GM23338 (cell line): ENCODE data around the gene LRRC3B. TPM values are rescaled to one million over a fixed set of nuclear protein-coding genes. Genes with fewer than 3 reads are reported as not detected.

Source experiments
- ATAC-seq: fragments of 200-7000 bp; cut with Tn5 transposase; 3 replicates; pipeline ENCODE4 v1.9.1; 2020
- DNase-seq: peaks from one replicate; pipeline ENCODE4 v3.0.0-alpha.2; 2015; ENCODE audit warnings: low spot score
- H2AFZ ChIP-seq: fragments of 200-600 bp; sonication (generic); 2 replicates; pipeline ENCODE4 v1.8.0; 2016; ENCODE audit warnings: antibody characterized with exemption, mild to moderate bottlenecking, moderate library complexity
- H3F3A ChIP-seq: fragments of 200-600 bp; sonication (generic); replicated peaks from 2 replicates; pipeline ENCODE4 v1.8.0; 2017; ENCODE audit warnings: antibody characterized with exemption, mixed run types, low read depth
- H3K27ac ChIP-seq: fragments of 200-600 bp; sonication (generic); 2 replicates; pipeline ENCODE4 v1.6.1; 2016; ENCODE audit warnings: low read depth
- H3K27me3 ChIP-seq: fragments of 200-600 bp; sonication (generic); 2 replicates; pipeline ENCODE4 v1.8.0; 2016; ENCODE audit warnings: mild to moderate bottlenecking, mixed run types, moderate library complexity; ENCODE audit not compliant: insufficient read depth
- H3K36me3 ChIP-seq: fragments of 200-600 bp; sonication (generic); 2 replicates; pipeline ENCODE4 v1.8.0; 2016; ENCODE audit warnings: mild to moderate bottlenecking; ENCODE audit not compliant: insufficient read depth
- H3K4me1 ChIP-seq: fragments of 200-600 bp; sonication (generic); 2 replicates; pipeline ENCODE4 v1.8.0; 2016; ENCODE audit warnings: mild to moderate bottlenecking, moderate library complexity; ENCODE audit not compliant: insufficient read depth
- H3K4me2 ChIP-seq: fragments of 200-600 bp; sonication (generic); 2 replicates; pipeline ENCODE4 v1.7.1; 2017; ENCODE audit warnings: mixed run types
- H3K4me3 ChIP-seq: fragments of 200-600 bp; sonication (generic); 2 replicates; pipeline ENCODE4 v1.6.1; 2016; ENCODE audit warnings: mixed run types
- H3K79me2 ChIP-seq: fragments of 200-600 bp; sonication (generic); replicated peaks from 2 replicates; pipeline ENCODE4 v1.8.0; 2017; ENCODE audit warnings: mild to moderate bottlenecking; ENCODE audit not compliant: insufficient read depth
- H3K9me2 ChIP-seq: fragments of 200-600 bp; sonication (generic); 2 replicates; pipeline ENCODE4 v1.8.0; 2017; ENCODE audit not compliant: insufficient read depth
- H4K20me1 ChIP-seq: fragments of 200-600 bp; sonication (generic); replicated peaks from 2 replicates; pipeline ENCODE4 v1.8.0; 2017; ENCODE audit warnings: mild to moderate bottlenecking; ENCODE audit not compliant: insufficient read depth
- H3K27ac Mint-ChIP-seq: 2 replicates; pipeline ENCODE4 v1.8.0; 2020; ENCODE audit warnings: inconsistent platforms, mild to moderate bottlenecking, moderate library complexity, mixed read lengths
- H3K27me3 Mint-ChIP-seq: 3 replicates; pipeline ENCODE4 v1.8.0; 2022; ENCODE audit warnings: low read depth, mild to moderate bottlenecking, moderate library complexity, mixed read lengths, inconsistent platforms; ENCODE audit not compliant: insufficient read depth, poor library complexity
- H3K36me3 Mint-ChIP-seq: 3 replicates; pipeline ENCODE4 v1.8.0; 2021; ENCODE audit warnings: low read depth, mild to moderate bottlenecking, inconsistent platforms, moderate library complexity, mixed read lengths
- H3K4me1 Mint-ChIP-seq: 3 replicates; pipeline ENCODE4 v1.8.0; 2020; ENCODE audit warnings: mild to moderate bottlenecking, inconsistent platforms, mixed read lengths
- H3K4me3 Mint-ChIP-seq: 3 replicates; pipeline ENCODE4 v1.8.0; 2021; ENCODE audit warnings: moderate library complexity, mild to moderate bottlenecking, inconsistent platforms, mixed read lengths
- H3K9me3 Mint-ChIP-seq: 3 replicates; pipeline ENCODE4 v1.8.0; 2020; ENCODE audit warnings: moderate library complexity, mild to moderate bottlenecking, inconsistent platforms, mixed read lengths
- ETS1 ChIP-seq: IDR thresholded peaks from 2 replicates; pipeline ENCODE4 v1.6.1; 2016; ENCODE audit warnings: antibody characterized with exemption
- EZH2phosphoT487 ChIP-seq: fragments of 200-600 bp; sonication (generic); IDR thresholded peaks from one replicate; pipeline ENCODE4 v1.8.1; 2018; ENCODE audit warnings: antibody characterized with exemption; ENCODE audit not compliant: unreplicated experiment
- POLR2AphosphoS5 ChIP-seq: IDR thresholded peaks from 2 replicates; pipeline ENCODE4 v1.6.1; 2016; ENCODE audit warnings: antibody characterized with exemption, low read depth
- STAT1 ChIP-seq: IDR thresholded peaks from one replicate; pipeline ENCODE4 v1.6.1; 2016; ENCODE audit warnings: antibody characterized with exemption; ENCODE audit not compliant: unreplicated experiment
- ZNF114 ChIP-seq: fragments of 250-450 bp; sonication (Bioruptor Pico); IDR thresholded peaks from 2 replicates; pipeline ENCODE4 v1.5.0; 2020; ENCODE audit warnings: mild to moderate bottlenecking, moderate library complexity
- ZNF331 ChIP-seq: fragments of 250-450 bp; sonication (Bioruptor Pico); IDR thresholded peaks from 2 replicates; pipeline ENCODE4 v1.5.0; 2020; ENCODE audit warnings: low read depth, mild to moderate bottlenecking, moderate library complexity
- ZNF462 ChIP-seq: fragments of 250-450 bp; sonication (Bioruptor Pico); IDR thresholded peaks from 2 replicates; pipeline ENCODE4 v1.5.0; 2020; ENCODE audit warnings: mild to moderate bottlenecking, moderate library complexity
- polyA plus RNA-seq: library from polyadenylated mRNA; unstranded; fragments of >200 nt; fragmentation: Nextera tagmentation; extraction: Ambion mirVana; gene quantifications from 2 replicates; pipeline ENCODE4 v1.2.1, GENCODE V29; 2016
- total RNA-seq: library from RNA; depleted of rRNA; stranded (reverse); fragments of >200 nt; shearing (Covaris generic); gene quantifications from 2 replicates; pipeline ENCODE4 v1.2.3, GENCODE V29; 2014

Gene LRRC3B
- total and polyA plus RNA-seq, 2 experiments from 2014 or later, result 7.1 to 13.2 TPM

- no peak for ATAC-seq
- Histone ChIP-seq H3K79me2 (peaks cover 6% of the 10 kb centered on the region), H3K36me3 (no peaks in the 10 kb centered on the region), H3K27ac (no peak overlapping the region), H4K20me1 (peaks cover 4% of the 10 kb centered on the region), H2AFZ (no peak overlapping the region), H3K27me3 (peaks cover 23% of the 10 kb centered on the region), H3K4me1 (peaks cover 11% of the 10 kb centered on the region), H3K4me2 (no peak overlapping the region), H3K4me3 (no peak overlapping the region), H3F3A (no peaks in the 10 kb centered on the region), H3K9me2 (peaks cover under 1% of the 10 kb centered on the region; the same call in 1 of the 2 replicates)
- H3K36me3 Mint-ChIP-seq, result no peaks in the 10 kb centered on the region
- no peak overlapping the region for H3K27ac Mint-ChIP-seq
- H3K4me3 Mint-ChIP-seq, result no peak overlapping the region
- H3K4me1 Mint-ChIP-seq, result no peaks in the 10 kb centered on the region
- TF ChIP-seq ZNF114 (CRISPR knock-in tag) (no peak), STAT1 (no peak), ETS1 (no peak), POLR2AphosphoS5 (no peak), EZH2phosphoT487 (no peak), ZNF331 (CRISPR knock-in tag) (no peak), ZNF462 (CRISPR knock-in tag) (no peak)
- H3K27me3 Mint-ChIP-seq, result peaks cover 25% of the 10 kb centered on the region
- H3K9me3 Mint-ChIP-seq, result no peaks in the 10 kb centered on the region
- DNase-seq, result no peak
These were observed 13.6 kb downstream of the LRRC3B start for GRCh38 chr3:26636096-26636727.
